ENCODE data around the gene LIMK1.

- TF ChIP-seq, protein P1, sequence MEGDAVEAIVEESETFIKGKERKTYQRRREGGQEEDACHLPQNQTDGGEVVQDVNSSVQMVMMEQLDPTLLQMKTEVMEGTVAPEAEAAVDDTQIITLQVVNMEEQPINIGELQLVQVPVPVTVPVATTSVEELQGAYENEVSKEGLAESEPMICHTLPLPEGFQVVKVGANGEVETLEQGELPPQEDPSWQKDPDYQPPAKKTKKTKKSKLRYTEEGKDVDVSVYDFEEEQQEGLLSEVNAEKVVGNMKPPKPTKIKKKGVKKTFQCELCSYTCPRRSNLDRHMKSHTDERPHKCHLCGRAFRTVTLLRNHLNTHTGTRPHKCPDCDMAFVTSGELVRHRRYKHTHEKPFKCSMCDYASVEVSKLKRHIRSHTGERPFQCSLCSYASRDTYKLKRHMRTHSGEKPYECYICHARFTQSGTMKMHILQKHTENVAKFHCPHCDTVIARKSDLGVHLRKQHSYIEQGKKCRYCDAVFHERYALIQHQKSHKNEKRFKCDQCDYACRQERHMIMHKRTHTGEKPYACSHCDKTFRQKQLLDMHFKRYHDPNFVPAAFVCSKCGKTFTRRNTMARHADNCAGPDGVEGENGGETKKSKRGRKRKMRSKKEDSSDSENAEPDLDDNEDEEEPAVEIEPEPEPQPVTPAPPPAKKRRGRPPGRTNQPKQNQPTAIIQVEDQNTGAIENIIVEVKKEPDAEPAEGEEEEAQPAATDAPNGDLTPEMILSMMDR (optimal IDR thresholded peaks at IDR 0.05 in 1 of 3, IDR thresholded peaks at IDR 0.05 in 1 of 3, conservative IDR thresholded peaks at IDR 0.05 in 1 of 3; ENCODE audit: extremely low read depth in 1 of 3, insufficient read depth in 2 of 3, low read length in 3 of 3): no peak
- no peak for TF ChIP-seq EZH2 (IDR thresholded peaks at IDR 0.05; ENCODE audit: low read length)
Observed at GRCh38 chr7:74056096-74056915, 27.3 kb upstream of the LIMK1 start.
